ENCODE results near the gene GPC6.

Gene GPC6

GRCh38 chr13:93637852-93638251 lies 411.2 kb downstream of the GPC6 start:
- H3K27me3 ChIP-seq (replicated peaks) = no peaks in the 10 kb centered on the region
- TF ChIP-seq, protein P1, sequence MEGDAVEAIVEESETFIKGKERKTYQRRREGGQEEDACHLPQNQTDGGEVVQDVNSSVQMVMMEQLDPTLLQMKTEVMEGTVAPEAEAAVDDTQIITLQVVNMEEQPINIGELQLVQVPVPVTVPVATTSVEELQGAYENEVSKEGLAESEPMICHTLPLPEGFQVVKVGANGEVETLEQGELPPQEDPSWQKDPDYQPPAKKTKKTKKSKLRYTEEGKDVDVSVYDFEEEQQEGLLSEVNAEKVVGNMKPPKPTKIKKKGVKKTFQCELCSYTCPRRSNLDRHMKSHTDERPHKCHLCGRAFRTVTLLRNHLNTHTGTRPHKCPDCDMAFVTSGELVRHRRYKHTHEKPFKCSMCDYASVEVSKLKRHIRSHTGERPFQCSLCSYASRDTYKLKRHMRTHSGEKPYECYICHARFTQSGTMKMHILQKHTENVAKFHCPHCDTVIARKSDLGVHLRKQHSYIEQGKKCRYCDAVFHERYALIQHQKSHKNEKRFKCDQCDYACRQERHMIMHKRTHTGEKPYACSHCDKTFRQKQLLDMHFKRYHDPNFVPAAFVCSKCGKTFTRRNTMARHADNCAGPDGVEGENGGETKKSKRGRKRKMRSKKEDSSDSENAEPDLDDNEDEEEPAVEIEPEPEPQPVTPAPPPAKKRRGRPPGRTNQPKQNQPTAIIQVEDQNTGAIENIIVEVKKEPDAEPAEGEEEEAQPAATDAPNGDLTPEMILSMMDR (IDR thresholded peaks at IDR 0.05; ENCODE audit: low read depth, low read length, missing control alignments) = no peak
- in situ Hi-C loops (cut with HindIII; ENCODE audit: low pct_ligation_motif_present, low sequenced_read_pairs) = no loop called here
- H3K4me3 ChIP-seq (ENCODE audit: low read depth, low read length) = no peak overlapping the region
- H3K36me3 ChIP-seq (replicated peaks) = no peaks in the 10 kb centered on the region
- no peak for DNase-seq
- no peak overlapping the region for H3K27ac ChIP-seq

DNA sequence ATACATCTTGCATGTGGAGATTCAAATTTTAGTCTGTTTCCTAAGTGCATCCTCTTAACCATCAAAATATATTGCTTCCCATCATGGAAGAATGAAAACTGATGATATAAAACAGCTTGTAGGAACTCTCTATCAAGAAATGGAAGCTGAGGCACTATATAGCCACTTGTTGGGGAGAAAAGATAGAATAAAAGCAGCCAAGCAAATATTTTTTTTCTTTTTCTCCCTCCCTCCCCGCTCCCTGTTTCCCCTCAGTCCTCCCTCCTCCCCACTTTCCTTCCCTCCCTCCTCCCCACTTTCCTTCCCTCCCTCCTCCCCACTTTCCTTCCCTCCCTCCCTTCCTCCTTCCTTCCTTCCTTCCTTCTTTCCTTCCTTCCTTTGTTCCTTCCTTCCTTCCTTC lies 413.8 kb downstream of the GPC6 start:
- Histone ChIP-seq H3K27ac (no peak overlapping the region), H3K36me3 (replicated peaks) (no peaks in the 10 kb centered on the region), H3K27me3 (replicated peaks) (no peaks in the 10 kb centered on the region), H3K4me3 (ENCODE audit: low read depth, low read length) (no peak overlapping the region)
- no peak for DNase-seq
- in situ Hi-C loops (cut with HindIII; ENCODE audit: low pct_ligation_motif_present, low sequenced_read_pairs) = no loop called here
- TF ChIP-seq, protein P1 (IDR thresholded peaks at IDR 0.05; ENCODE audit: low read depth, low read length, missing control alignments) = no peak

GRCh38 chr13:93646245-93646644 lies 419.6 kb downstream of the GPC6 start:
- DNase-seq = no peak

GRCh38 chr13:93649496-93649895 lies 422.9 kb downstream of the GPC6 start:
- no peaks in the 10 kb centered on the region for H3K36me3 ChIP-seq (replicated peaks)
- DNase-seq = no peak
- TF ChIP-seq, protein P1 (IDR thresholded peaks at IDR 0.05; ENCODE audit: low read depth, low read length, missing control alignments) = no peak
- H3K4me3 ChIP-seq (ENCODE audit: low read depth, low read length) = no peak overlapping the region
- in situ Hi-C loops (cut with HindIII; ENCODE audit: low pct_ligation_motif_present, low sequenced_read_pairs) = no loop called here
- H3K27me3 ChIP-seq (replicated peaks) = no peaks in the 10 kb centered on the region
- H3K27ac ChIP-seq = no peak overlapping the region

More at GRCh38 chr13:93646245-93646644, 419.6 kb downstream of the GPC6 start:
- no peaks in the 10 kb centered on the region for H3K36me3 ChIP-seq (replicated peaks)
- no peak overlapping the region for H3K27ac ChIP-seq
- in situ Hi-C loops (cut with HindIII; ENCODE audit: low pct_ligation_motif_present, low sequenced_read_pairs) = no loop called here
- no peak overlapping the region for H3K4me3 ChIP-seq (ENCODE audit: low read depth, low read length)
- H3K27me3 ChIP-seq (replicated peaks) = no peaks in the 10 kb centered on the region
- TF ChIP-seq, protein P1 (IDR thresholded peaks at IDR 0.05; ENCODE audit: low read depth, low read length, missing control alignments) = no peak

GRCh38 chr13:93653776-93654175 lies 427.2 kb downstream of the GPC6 start:
- no peak for DNase-seq
- Histone ChIP-seq H3K36me3 (replicated peaks) (no peaks in the 10 kb centered on the region), H3K4me3 (ENCODE audit: low read depth, low read length) (no peak overlapping the region), H3K27ac (no peak overlapping the region), H3K27me3 (replicated peaks) (no peaks in the 10 kb centered on the region)
- in situ Hi-C loops (cut with HindIII; ENCODE audit: low pct_ligation_motif_present, low sequenced_read_pairs) = no loop called here
- TF ChIP-seq, protein P1 (IDR thresholded peaks at IDR 0.05; ENCODE audit: low read depth, low read length, missing control alignments) = no peak

GRCh38 chr13:93655154-93655553 lies 428.5 kb downstream of the GPC6 start:
- no peak for DNase-seq
- Histone ChIP-seq H3K27me3 (replicated peaks) (no peaks in the 10 kb centered on the region), H3K27ac (no peak overlapping the region), H3K4me3 (ENCODE audit: low read depth, low read length) (no peak overlapping the region), H3K36me3 (replicated peaks) (no peaks in the 10 kb centered on the region)
- TF ChIP-seq, protein P1 (IDR thresholded peaks at IDR 0.05; ENCODE audit: low read depth, low read length, missing control alignments) = no peak
- in situ Hi-C loops (cut with HindIII; ENCODE audit: low pct_ligation_motif_present, low sequenced_read_pairs) = no loop called here

Measured in brain microvascular endothelial cell (primary cell).